Epithelial cell of esophagus (primary cell): ENCODE results near the gene DNAH6.
"Not testable (repeated sequence)": the region's sequence is repeated elsewhere in the genome, so short reads cannot be mapped to it uniquely, and the experiment has no call there.

ENCODE experiments used
- DNase-seq: peaks from one replicate; pipeline ENCODE4 v3.0.0; 2010; ENCODE audit warnings: low read depth
- H3K4me3 ChIP-seq: 2 replicates; pipeline ENCODE4 v1.5.1; 2011; ENCODE audit warnings: mild to moderate bottlenecking, low read length, control low read depth
- TF ChIP-seq, protein P1 (sequence below): IDR thresholded peaks from 2 replicates; pipeline ENCODE4 v1.5.1; 2011; ENCODE audit warnings: low read depth, mild to moderate bottlenecking, low read length, control low read depth, inconsistent platforms; ENCODE audit not compliant: insufficient read depth; ENCODE audit errors: missing control alignments

The DNAH6 gene

DNA sequence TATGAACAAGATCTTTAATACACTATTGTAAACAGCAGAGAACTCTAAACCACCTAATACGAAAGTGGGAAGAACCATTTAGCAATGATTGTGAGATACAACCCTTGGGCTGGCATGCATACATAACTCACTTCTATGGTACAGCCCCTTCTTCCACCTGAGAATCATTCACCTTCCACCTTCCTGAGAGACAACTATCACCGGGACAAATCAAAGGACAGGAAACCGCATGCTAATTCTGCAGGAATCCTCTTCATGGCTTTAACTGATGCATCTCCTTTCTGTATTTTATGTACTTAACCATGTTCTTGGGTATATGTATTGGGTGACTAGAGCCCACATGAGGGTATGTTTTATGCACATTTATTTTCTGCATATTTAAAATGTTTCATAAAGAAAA lies 241.3 kb downstream of the DNAH6 start:
- H3K4me3 ChIP-seq: no peak overlapping the region
- DNase-seq: no peak
- TF ChIP-seq, protein P1, sequence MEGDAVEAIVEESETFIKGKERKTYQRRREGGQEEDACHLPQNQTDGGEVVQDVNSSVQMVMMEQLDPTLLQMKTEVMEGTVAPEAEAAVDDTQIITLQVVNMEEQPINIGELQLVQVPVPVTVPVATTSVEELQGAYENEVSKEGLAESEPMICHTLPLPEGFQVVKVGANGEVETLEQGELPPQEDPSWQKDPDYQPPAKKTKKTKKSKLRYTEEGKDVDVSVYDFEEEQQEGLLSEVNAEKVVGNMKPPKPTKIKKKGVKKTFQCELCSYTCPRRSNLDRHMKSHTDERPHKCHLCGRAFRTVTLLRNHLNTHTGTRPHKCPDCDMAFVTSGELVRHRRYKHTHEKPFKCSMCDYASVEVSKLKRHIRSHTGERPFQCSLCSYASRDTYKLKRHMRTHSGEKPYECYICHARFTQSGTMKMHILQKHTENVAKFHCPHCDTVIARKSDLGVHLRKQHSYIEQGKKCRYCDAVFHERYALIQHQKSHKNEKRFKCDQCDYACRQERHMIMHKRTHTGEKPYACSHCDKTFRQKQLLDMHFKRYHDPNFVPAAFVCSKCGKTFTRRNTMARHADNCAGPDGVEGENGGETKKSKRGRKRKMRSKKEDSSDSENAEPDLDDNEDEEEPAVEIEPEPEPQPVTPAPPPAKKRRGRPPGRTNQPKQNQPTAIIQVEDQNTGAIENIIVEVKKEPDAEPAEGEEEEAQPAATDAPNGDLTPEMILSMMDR: no peak

DNA sequence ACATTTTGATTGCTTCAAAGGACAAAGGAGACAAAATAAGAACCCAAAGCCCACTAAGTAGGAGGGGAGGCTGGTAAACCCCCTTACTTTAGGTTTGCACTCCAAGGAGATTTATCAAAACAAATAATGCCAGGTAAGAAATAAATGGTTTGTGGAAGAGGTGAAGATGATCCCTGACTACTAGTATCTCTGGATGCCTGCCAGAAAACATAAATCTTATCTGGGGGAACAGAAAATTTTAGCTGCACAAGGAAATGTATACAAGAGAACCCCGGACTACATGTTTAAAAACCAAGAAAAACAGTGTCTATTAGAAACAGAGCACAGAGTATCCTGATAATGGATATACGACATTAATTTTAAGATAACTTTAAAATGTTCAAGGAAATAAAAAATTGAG lies 250.5 kb downstream of the DNAH6 start:
- no peak overlapping the region for H3K4me3 ChIP-seq
- TF ChIP-seq, protein P1: no peak
- DNase-seq: no peak

DNA sequence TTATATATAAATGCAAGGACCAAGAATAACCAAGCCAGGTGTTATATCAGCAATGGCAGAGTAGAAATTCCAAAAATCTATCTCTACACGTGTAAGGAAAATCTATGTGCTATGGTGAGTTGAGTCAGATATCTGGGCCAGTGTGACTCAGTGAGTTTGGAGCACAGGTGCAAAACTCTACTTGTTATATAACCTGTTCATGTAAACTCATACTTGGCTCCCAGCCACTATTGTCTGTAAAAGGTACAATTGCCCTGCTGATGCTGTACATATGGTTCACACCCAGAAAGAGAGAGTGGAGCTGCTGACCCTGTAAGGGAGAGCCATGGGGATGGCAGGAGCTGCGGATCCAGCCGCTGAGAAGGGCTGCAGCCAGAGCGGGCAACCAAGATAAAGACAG lies 252.5 kb downstream of the DNAH6 start:
- no peak overlapping the region for H3K4me3 ChIP-seq
- TF ChIP-seq, protein P1: no peak
- DNase-seq: peak; percentile 76

DNA sequence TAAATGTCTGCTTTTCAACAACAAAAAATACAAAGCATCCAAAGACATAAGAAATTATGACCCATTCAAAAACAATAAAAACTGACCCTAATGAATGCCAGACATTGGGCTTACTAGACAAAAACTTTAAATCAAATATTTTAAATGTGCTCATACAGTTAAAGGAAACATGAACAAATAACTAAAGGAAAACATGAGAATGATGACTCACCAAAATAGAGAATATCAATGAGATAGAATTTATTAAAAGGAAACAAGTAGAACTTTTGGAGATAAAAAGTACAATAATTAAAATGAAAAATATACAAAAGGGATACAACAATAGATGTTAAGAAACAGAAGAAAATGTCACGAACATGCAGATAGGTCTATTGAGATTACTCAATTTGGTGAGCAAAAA lies 254.0 kb downstream of the DNAH6 start:
- TF ChIP-seq, protein P1: no peak
- H3K4me3 ChIP-seq: no peak overlapping the region
- DNase-seq: no peak

DNA sequence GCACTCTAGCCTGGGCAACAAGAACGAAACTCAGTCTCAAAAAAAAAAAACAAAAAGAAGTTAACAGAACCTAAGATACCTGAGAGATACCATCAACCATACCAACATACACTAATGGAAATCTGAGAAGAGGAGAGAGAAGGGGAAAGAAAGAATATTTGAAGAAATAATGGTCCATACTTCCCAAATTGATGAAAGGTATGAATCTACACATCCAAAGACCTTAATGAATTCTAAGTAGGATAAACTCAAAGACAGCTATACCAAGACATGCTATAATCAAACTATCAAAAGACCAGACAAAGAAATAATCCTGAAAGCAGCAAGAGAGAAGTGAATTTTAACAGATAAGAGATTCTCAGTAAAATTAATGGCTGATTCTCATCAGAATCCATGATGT lies 255.0 kb downstream of the DNAH6 start:
- no peak for DNase-seq
- TF ChIP-seq, protein P1: no peak
- H3K4me3 ChIP-seq: no peak overlapping the region

DNA sequence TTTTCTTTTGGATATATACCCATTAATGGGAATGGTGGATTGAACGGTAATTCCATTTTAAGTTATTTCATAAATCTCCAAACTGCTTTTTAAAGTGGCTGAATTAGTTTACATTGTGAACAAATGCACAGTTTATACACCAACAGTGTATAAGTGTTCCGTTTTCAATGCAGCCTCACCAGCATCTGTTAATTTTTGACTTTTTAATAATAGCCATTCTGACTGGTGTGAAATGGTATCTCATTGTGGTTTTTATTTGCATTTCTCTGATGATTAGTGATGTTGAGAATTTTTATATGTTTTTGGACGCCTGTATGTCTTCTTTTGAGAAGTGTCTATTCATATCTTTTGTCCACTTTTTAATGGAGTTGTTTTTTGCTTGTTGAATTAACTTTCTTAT lies 257.3 kb downstream of the DNAH6 start:
- DNase-seq, H3K4me3 ChIP-seq: not testable (repeated sequence)

DNA sequence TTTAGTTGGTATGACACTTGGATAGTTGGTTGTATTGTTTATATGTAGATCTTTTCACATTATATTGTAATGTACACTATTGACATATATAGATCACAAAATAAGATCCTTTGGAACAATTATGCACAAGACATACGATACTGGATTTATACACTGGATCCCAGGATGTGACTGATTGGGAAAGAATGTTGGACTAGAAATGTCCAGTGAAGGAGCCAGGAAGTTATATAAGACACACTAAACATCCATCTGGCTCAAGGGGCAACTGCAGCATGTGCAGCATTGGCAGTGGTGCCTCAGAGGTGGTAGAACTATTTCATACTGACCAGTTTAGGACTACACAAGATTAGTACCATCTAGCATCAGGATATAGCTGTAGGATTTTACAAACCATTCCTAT lies 259.7 kb downstream of the DNAH6 start:
- TF ChIP-seq, protein P1: no peak
- H3K4me3 ChIP-seq: no peak overlapping the region
- DNase-seq: peak; percentile 29
